Measurements from ENCODE around the gene VAPA.

VAPA gene

GRCh38 chr18:9913526-9914333 is at the start of gene VAPA:
Gene VAPA, plus strand, starts transcription at chr18:9914016. Its CDS starts 241 bp downstream, at chr18:9914257.
- DNase-seq, result peak; percentile 95

- no peak for DNase-seq
Measured at GRCh38 chr18:9865764-9866490, 47.9 kb upstream of the VAPA start.

- no peak for DNase-seq
Measured at GRCh38 chr18:9866627-9867026, 47.2 kb upstream of the VAPA start.

- no peak for DNase-seq
Measured at GRCh38 chr18:9867071-9867594, 46.7 kb upstream of the VAPA start.

GRCh38 chr18:9868857-9869714 is 44.7 kb upstream of the VAPA start:
- no peak for DNase-seq

- no peak for DNase-seq
Measured at GRCh38 chr18:9869715-9870430, 43.9 kb upstream of the VAPA start.

- no peak for DNase-seq
Measured at GRCh38 chr18:9870431-9871008, 43.3 kb upstream of the VAPA start.

GRCh38 chr18:9871244-9871746 is 42.5 kb upstream of the VAPA start:
- no peak for DNase-seq

GRCh38 chr18:9872823-9873222 is 41.0 kb upstream of the VAPA start:
- DNase-seq, result no peak

GRCh38 chr18:9874728-9875127 is 39.1 kb upstream of the VAPA start:
- no peak for DNase-seq

- DNase-seq, result no peak
Measured at GRCh38 chr18:9876212-9876866, 37.5 kb upstream of the VAPA start.

- DNase-seq, result no peak
Measured at GRCh38 chr18:9876867-9877654, 36.8 kb upstream of the VAPA start.

- DNase-seq, result no peak
Measured at GRCh38 chr18:9877655-9878014, 36.2 kb upstream of the VAPA start.

GRCh38 chr18:9878095-9878494 is 35.7 kb upstream of the VAPA start:
- DNase-seq, result no peak

GRCh38 chr18:9878783-9879242 is 35.0 kb upstream of the VAPA start:
- DNase-seq, result no peak

GRCh38 chr18:9884090-9884489 is 29.7 kb upstream of the VAPA start:
- DNase-seq, result no peak

- no peak for DNase-seq
Measured at GRCh38 chr18:9884532-9885140, 29.2 kb upstream of the VAPA start.

GRCh38 chr18:9885170-9886004 is 28.4 kb upstream of the VAPA start, which contains the start of gene TXNDC2:
Gene TXNDC2, plus strand, starts transcription at chr18:9885973. Its CDS starts 708 bp downstream, at chr18:9886681.
- no peak for DNase-seq

- no peak for DNase-seq
Measured at GRCh38 chr18:9886005-9886348, 27.8 kb upstream of the VAPA start.

Data from activated CD8-positive, alpha-beta memory T cell treated with anti-CD3 and anti-CD28 coated beads, Interleukin-2, amount 50 U/mL, for 48 hours (primary cell).